Stimulated activated CD8-positive, alpha-beta memory T cell treated with anti-CD3 and anti-CD28 coated beads, Interleukin-2, amount 100 ng/mL, for 48 hours (primary cell): ENCODE results near the gene METAP1D.
"Not testable (repeated sequence)": the region's sequence is repeated elsewhere in the genome, so short reads cannot be mapped to it uniquely, and the experiment has no call there.

ENCODE experiments used
- DNase-seq, 2 donors: peaks; one replicate each; pipeline ENCODE4 v3.0.0-alpha.2; 2020; ENCODE audit warnings: low read depth in 2 of 2

Gene METAP1D

DNA sequence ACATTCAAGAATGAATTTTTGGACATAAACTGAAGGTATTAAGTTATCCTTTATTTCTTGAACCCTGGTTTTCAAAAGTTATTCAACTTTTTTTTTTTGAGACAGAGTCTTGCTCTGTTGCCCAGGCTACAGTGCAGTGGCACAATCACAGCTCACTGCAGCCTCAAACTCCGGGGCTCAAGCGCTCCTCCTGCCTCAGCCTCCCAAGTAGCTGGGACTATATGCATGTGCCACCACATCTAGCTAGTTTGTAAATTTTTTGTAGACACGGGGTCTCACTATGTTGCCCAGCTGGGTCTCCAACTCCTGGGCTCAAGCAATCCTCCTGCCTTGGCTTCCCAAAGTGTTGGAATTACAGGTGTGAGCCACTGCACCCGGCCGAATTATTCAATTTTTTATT lies 2.7 kb upstream of the METAP1D start:
- not testable (repeated sequence) for DNase-seq

DNA sequence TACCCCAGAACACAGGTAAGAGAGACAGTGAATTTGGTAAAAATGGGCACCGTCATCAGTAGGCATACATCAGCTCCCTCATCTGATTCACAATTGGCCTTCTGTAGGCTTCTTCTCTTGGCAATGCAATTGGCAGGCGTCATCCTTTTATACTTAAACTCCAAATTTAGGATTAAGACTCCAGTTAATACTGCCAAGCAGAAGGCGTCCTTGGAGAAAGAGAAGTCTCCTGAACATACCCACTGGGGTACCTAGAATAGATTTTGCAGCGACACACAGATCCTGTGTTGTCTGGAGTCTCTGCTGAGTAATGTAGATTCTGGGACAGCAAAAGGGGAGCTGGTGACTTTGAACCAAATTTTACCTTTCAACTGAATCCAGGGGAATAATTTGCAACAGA lies 592 bp upstream of the METAP1D start:
- DNase-seq: no peak

GRCh38 chr2:172000696-172001361 lies 1.1 kb downstream of the METAP1D start:
- no peak for DNase-seq

GRCh38 chr2:172007372-172007771 lies 7.6 kb downstream of the METAP1D start:
- DNase-seq: no peak

DNA sequence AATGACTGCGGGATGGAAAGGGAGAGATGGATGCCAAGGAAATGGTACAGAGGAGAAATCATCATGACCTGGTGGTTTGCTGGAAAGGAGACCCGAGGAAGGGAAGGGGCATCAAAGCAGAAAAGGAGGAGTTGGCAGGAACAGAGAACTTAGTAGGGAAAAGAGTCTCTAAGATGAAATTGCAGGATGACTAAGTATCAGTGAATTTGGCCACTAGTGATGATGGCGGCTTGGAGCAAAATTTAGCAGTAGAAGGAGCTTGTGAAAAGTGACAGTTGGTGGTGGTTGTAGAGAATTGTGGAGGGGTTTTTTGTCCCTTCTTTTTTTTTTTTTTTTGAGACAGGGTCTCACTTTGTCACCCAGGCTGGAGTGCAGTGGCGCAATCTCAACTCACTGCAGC lies 10.1 kb downstream of the METAP1D start:
- DNase-seq: no peak

DNA sequence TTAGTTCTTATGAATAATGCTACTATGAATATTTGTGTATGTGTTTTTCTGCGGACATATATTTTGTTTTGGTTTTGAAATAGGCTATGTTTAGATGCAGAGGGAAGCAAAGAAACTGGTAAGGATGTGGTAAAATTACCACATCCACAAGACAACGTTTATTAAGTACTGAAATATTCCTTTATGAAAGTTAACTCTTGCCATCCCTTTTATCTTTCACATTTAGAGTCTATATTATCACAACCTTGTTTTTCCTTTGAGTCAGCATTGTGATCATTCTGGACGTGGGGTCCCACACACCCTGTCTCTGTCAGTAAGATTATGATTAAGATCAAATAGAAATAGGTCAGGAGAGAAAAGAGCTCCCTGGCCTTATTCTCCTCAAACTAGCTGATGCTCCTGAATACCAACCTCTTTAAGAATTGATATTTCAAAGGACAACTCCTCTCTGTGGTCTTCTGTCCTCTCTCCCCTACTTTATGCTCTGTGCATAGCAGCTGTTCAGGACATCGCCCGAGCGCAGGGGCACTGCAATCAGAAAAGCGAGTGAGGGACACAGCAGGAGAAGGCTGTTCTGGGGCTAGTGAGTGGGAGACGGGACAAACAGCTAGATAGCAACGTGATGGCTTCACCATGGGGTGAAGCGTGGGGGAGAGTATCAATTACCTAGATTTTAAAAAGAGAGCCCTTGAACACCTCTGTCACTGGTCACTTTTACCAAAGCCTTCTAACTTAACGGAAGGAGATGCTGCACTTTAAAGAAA lies 12.2 kb downstream of the METAP1D start:
- no peak for DNase-seq

DNA sequence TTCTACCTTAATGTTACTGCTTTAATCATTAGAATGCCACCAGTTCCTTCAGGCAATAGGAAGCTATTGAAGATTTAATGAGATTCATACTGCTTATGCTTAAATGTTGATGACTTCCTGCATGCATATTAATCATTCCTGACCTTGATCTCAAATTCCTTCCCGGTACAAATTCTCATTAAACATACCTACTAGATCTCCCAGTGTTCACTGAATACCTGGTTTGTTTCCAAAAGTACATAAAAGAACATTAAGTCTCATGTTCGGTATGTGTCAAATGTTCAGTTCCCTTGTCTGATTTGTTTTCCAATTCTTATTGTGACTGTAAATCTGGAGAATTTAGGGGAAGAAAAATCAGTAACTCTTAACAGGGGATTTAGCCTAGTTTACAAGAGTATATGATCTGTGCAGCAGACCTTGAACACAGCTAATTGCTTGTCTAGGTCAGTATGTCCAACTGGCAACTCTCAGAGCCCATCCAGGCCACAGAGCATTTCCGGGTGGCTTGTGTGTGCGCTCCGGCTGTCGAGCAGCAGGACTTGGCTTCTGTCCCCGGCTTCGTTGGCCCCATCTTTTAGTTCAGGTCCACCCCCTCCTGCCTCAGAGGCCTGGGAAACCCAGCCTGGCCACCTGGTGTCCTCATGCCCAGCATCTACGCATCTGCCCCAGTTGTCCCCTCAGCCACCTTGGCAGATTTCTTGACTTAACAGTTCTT lies 13.1 kb downstream of the METAP1D start:
- no peak for DNase-seq

GRCh38 chr2:172013396-172013795 lies 13.6 kb downstream of the METAP1D start:
- no peak for DNase-seq

DNA sequence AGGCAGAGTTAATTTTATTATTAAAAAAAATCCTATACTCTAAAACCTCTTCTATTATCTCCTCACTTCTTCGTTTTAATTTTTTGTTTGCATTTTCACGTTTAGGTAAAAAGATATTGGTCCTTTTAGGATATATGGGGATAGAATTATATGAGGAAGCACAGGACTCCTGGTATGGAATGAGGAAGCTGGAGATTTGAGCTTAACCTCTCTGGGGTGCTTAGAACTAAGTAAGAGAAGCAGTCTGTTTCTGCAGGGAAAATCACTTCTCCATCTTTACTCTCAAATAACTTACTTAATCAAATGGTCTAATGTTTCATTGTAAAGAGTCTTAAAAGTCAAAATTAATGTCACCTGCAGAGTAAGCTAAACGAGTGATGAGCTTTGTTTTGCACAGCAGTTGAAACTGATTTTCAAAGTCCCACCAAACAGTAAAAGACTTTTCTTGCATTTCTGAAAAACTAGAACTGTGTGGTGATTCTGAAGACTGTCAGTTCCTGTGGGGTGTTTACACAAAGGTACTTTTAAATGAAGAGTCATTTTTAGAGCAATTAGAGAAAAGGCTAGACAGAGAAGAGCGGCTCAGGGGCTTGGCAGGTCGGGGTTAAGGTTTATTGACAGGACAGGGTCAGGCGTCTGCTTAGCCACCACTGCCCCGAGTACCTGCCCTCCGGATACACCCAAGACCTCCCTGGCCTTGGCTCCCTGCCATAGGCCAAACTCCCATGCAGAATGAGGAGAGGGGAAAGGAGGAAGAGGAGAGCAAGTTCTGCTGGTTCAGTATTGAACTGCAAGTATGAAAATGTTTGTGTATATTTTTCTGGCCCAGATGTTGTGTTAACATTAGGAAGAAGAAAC lies 21.6 kb downstream of the METAP1D start:
- DNase-seq: no peak

- DNase-seq: no peak
Observed at GRCh38 chr2:172021955-172022354, 22.2 kb downstream of the METAP1D start.

DNA sequence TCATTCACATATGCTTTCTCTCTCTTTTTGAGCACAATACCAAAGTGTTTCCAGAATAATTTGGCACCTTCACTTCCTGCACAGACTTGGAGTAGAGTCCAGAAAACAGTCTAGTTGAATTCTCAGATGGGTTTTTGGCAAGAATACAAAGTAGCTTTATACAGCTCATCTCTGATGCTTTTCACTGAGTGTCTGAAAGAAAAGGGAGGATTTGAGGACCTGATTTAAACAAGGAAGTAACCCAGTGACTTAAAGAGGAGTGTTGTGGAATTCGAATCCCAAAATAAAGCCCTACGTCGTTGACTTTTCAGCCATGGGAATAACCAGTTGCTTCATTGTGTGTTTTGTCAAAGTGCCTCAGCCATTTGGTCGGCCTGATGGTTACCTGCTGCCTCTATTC lies 31.8 kb downstream of the METAP1D start:
- no peak for DNase-seq

- DNase-seq: no peak
Observed at GRCh38 chr2:172038121-172038520, 38.4 kb downstream of the METAP1D start.

GRCh38 chr2:172038604-172039003 lies 38.9 kb downstream of the METAP1D start:
- DNase-seq: no peak

GRCh38 chr2:172039011-172039704 lies 39.4 kb downstream of the METAP1D start:
- DNase-seq: no peak

- DNase-seq: no peak
Observed at GRCh38 chr2:172040311-172040710, 40.6 kb downstream of the METAP1D start.

DNA sequence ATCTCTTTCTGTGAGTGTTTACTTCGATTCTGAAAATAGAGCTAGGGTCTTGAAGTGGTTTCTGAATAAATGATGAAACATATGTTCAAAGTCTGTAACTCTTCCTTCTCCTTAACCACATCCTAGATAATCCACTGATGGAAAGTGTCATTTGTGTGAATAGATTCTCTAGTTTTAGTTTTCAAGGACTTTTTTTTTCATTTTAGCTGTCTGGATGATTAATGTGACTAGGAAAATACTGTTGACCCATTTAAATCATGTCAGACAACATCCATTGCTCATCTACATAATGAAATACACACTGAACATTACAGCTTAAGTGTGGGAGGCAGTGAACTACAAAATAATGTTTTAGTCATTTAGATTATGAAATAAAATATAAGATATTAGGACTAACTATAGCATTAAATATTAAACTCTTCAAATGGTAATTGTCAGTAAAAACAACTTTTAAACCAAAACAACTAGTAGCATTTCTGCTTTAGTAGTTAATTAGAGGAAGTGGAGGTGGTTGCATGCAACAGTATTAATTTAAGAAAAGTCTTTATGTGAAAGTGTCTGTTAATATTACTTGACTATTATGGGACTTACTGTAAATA lies 46.4 kb downstream of the METAP1D start:
- no peak for DNase-seq

GRCh38 chr2:172046866-172047565 lies 47.3 kb downstream of the METAP1D start:
- DNase-seq: no peak

DNA sequence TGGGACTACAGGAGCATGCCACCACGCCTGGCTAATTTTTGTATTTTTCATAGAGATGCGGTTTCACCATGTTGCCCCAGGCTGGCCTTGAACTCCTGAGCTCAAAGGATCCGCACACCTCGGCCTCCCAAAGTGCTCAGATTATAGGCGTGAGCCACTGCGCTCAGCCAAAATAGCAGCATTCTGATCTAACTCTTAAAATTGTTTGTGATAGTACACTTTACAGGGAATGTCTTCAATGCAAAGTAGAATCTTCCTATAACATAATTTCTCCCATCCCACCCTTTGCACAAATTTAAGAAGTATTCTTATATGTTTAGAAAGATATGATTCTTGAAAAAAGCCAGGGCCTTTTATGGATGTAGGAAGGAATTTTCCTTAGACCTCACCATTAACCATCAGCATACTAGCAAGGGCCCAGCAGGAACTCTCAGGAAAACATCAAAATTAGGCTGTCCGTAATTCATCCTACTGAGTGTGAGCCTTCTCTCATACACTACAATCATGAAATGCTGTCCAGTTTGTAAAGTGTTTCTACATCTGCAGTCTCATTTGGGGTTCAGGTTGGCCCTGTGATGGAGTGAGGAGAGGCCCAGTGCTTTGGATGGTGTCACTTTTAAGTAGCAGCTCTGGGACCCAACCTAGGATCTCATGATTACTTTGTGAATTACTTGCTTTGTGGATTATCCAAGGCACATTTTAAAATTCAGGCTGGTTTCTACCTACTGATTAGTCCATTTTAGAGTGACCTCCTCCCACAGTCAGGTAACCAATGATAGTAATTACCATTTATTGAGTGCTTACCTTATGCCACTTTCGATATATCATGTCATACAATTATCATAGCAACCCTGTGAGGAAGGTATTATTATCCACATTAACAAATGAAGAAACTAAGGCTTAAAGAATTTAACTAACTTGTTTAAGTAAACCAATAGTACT lies 48.1 kb downstream of the METAP1D start:
- no peak for DNase-seq
